ENCODE results near the gene FHIP1B.

FHIP1B gene

DNA sequence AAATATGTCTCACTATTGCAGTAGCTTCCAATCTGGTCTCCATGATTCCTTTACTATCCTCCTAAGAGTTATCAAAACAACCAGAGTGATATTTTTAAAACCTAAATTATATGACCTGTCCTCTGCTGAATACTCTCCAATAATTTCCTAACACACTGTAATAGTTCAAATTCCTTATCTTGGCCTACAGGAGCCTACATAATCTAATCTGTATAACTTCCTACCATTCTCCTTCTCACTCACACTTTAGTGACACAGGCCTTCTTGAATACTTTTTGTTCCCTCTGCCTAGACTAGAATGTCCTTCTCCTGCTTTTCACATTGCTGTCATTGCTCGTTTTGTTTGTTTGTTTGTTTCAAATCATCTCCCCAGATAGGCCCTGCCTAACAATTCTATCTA lies 9.4 kb downstream of the FHIP1B start:
- TF ChIP-seq CTCF (IDR thresholded peaks at IDR 0.05; ENCODE audit: unreplicated experiment in 3 of 3): no peak
- H3K36me3 Mint-ChIP-seq (ENCODE audit: low read depth): peaks cover 19% of the 10 kb centered on the region
- H3K27ac Mint-ChIP-seq: no peak overlapping the region
- no peaks in the 10 kb centered on the region for H3K9me3 Mint-ChIP-seq
- no peak overlapping the region for H3K4me3 Mint-ChIP-seq
- H3K27me3 Mint-ChIP-seq (ENCODE audit: low read depth): no peaks in the 10 kb centered on the region
- H3K4me1 Mint-ChIP-seq: no peaks in the 10 kb centered on the region

- no peak for TF ChIP-seq CTCF (IDR thresholded peaks at IDR 0.05; ENCODE audit: unreplicated experiment in 3 of 3)
- no peaks in the 10 kb centered on the region for H3K9me3 Mint-ChIP-seq
- H3K27ac Mint-ChIP-seq: no peak overlapping the region
- H3K36me3 Mint-ChIP-seq (ENCODE audit: low read depth): peaks cover 25% of the 10 kb centered on the region
- no peaks in the 10 kb centered on the region for H3K27me3 Mint-ChIP-seq (ENCODE audit: low read depth)
- H3K4me1 Mint-ChIP-seq: no peaks in the 10 kb centered on the region
- H3K4me3 Mint-ChIP-seq: no peak overlapping the region
Measured at GRCh38 chr11:6224421-6224820, 10.0 kb downstream of the FHIP1B start.

DNA sequence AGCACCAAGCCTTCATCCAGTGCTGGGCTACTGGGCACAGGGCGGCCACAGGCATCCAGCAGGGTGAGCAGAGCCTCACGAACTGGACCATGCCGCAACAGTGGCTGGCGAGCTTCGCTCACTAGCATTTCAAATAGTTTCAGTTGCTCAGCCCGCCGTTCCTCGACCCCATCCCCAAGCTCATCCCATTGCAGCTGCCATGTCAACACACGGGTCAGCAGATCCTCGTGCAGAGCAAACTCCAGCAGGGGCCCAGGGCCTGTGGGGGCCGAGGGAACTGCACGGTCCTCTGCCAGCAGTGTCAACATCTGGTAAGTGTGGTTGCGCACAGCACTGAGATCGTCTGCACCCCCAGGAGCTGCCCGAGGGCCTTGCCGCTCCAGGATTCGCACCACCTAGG lies 10.6 kb downstream of the FHIP1B start:
- TF ChIP-seq CTCF (IDR thresholded peaks at IDR 0.05; ENCODE audit: unreplicated experiment in 3 of 3): no peak
- Mint-ChIP-seq H3K4me3 (no peak overlapping the region), H3K9me3 (no peaks in the 10 kb centered on the region)

GRCh38 chr11:6219359-6219758 lies 15.1 kb downstream of the FHIP1B start:
- H3K27me3 Mint-ChIP-seq (ENCODE audit: low read depth): no peaks in the 10 kb centered on the region
- H3K9me3 Mint-ChIP-seq: no peaks in the 10 kb centered on the region
- no peak for TF ChIP-seq CTCF (IDR thresholded peaks at IDR 0.05; ENCODE audit: unreplicated experiment in 3 of 3)
- H3K27ac Mint-ChIP-seq: no peak overlapping the region
- no peak overlapping the region for H3K4me3 Mint-ChIP-seq
- H3K4me1 Mint-ChIP-seq: no peaks in the 10 kb centered on the region
- H3K36me3 Mint-ChIP-seq (ENCODE audit: low read depth): peaks cover 51% of the 10 kb centered on the region

More for the DNA sequence above, 10.6 kb downstream of the FHIP1B start:
- Mint-ChIP-seq H3K36me3 (ENCODE audit: low read depth) (peaks cover 29% of the 10 kb centered on the region), H3K27me3 (ENCODE audit: low read depth) (no peaks in the 10 kb centered on the region), H3K4me1 (no peaks in the 10 kb centered on the region), H3K27ac (no peak overlapping the region)

DNA sequence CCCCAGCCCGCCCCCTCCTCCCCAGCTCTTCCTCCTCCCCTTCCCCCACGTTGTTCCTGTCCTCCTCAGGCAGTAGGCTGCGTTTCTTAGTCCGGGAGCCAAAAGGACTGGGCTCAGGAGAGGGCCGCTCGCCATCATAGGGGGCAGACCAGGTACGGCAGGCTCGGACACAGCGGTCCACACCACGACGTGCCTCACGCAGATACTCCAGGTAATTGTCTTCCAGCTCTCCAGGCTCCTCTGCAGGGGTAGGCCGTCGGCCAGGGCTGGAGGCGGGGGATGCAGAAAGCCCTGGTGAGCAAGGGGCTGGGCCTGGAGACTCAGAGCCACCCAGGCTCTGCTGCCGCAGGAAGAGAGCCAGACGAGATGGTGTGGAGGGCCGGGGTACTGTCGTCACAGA lies 16.7 kb downstream of the FHIP1B start:
- no peaks in the 10 kb centered on the region for H3K4me1 Mint-ChIP-seq

More for the DNA sequence above, 16.7 kb downstream of the FHIP1B start:
- Mint-ChIP-seq H3K9me3 (no peaks in the 10 kb centered on the region), H3K27ac (no peak overlapping the region), H3K4me3 (no peak overlapping the region), H3K36me3 (ENCODE audit: low read depth) (peaks cover 51% of the 10 kb centered on the region), H3K27me3 (ENCODE audit: low read depth) (no peaks in the 10 kb centered on the region)
- no peak for TF ChIP-seq CTCF (IDR thresholded peaks at IDR 0.05; ENCODE audit: unreplicated experiment in 3 of 3)

All from nephron (organoid).